NCI-H2171 treated with DMSO at 0.1 percent for 48 hours (cell line): Measurements from ENCODE around the gene LHFPL2.

Experiments used
- DNase-seq: peaks from one replicate; lab custom pipeline; 2025; lab: John Stamatoyannopoulos, UW

The LHFPL2 gene

GRCh38 chr5:78618303-78618702 is 30.3 kb downstream of the LHFPL2 start:
- DNase-seq, result no peak

GRCh38 chr5:78615697-78616096 is 32.9 kb downstream of the LHFPL2 start:
- DNase-seq, result no peak

- no peak for DNase-seq
These were observed 33.8 kb downstream of the LHFPL2 start for GRCh38 chr5:78614816-78615215.

GRCh38 chr5:78613756-78614155 is 34.8 kb downstream of the LHFPL2 start:
- no peak for DNase-seq

- no peak for DNase-seq
These were observed 35.4 kb downstream of the LHFPL2 start for GRCh38 chr5:78613151-78613533.

GRCh38 chr5:78612227-78613150 is 36.1 kb downstream of the LHFPL2 start:
- DNase-seq, result no peak

GRCh38 chr5:78611126-78611605 is 37.4 kb downstream of the LHFPL2 start:
- DNase-seq, result no peak

- no peak for DNase-seq
These were observed 37.9 kb downstream of the LHFPL2 start for GRCh38 chr5:78610636-78611035.

GRCh38 chr5:78610163-78610583 is 38.4 kb downstream of the LHFPL2 start:
- no peak for DNase-seq

- DNase-seq, result no peak
These were observed 40.7 kb downstream of the LHFPL2 start for GRCh38 chr5:78607864-78608263.

- no peak for DNase-seq
These were observed 42.3 kb downstream of the LHFPL2 start for GRCh38 chr5:78606241-78606640.

- DNase-seq, result no peak
These were observed 43.0 kb downstream of the LHFPL2 start for GRCh38 chr5:78605611-78606010.

GRCh38 chr5:78604689-78605285 is 43.8 kb downstream of the LHFPL2 start:
- DNase-seq, result no peak

GRCh38 chr5:78603636-78604175 is 44.9 kb downstream of the LHFPL2 start:
- no peak for DNase-seq

- DNase-seq, result no peak
These were observed 46.2 kb downstream of the LHFPL2 start for GRCh38 chr5:78602400-78602799.

- DNase-seq, result no peak
These were observed 46.8 kb downstream of the LHFPL2 start for GRCh38 chr5:78601559-78602314.

- DNase-seq, result no peak
These were observed 47.7 kb downstream of the LHFPL2 start for GRCh38 chr5:78600687-78601414.

GRCh38 chr5:78598973-78599372 is 49.6 kb downstream of the LHFPL2 start:
- DNase-seq, result no peak

GRCh38 chr5:78597974-78598371 is 50.6 kb downstream of the LHFPL2 start:
- no peak for DNase-seq

- no peak for DNase-seq
These were observed 51.3 kb downstream of the LHFPL2 start for GRCh38 chr5:78597068-78597973.
